Endothelial cell (in vitro differentiated cells): ENCODE data around the gene SNX11. TPM values are rescaled to one million over a fixed set of nuclear protein-coding genes. Genes with fewer than 3 reads are reported as not detected.

Experiments used
- DNase-seq: peaks from one replicate; pipeline ENCODE4 v3.0.0; 2021; ENCODE audit warnings: low spot score
- H3K27ac Mint-ChIP-seq: one replicate; pipeline ENCODE4 v1.8.0; 2021; ENCODE audit warnings: mixed read lengths, inconsistent platforms; ENCODE audit not compliant: unreplicated experiment
- H3K27me3 Mint-ChIP-seq: one replicate; pipeline ENCODE4 v1.8.0; 2021; ENCODE audit warnings: mild to moderate bottlenecking, moderate library complexity, mixed read lengths, inconsistent platforms; ENCODE audit not compliant: unreplicated experiment
- H3K36me3 Mint-ChIP-seq: one replicate; pipeline ENCODE4 v1.8.0; 2021; ENCODE audit warnings: mild to moderate bottlenecking, low read depth, mixed read lengths, inconsistent platforms; ENCODE audit not compliant: unreplicated experiment
- H3K4me1 Mint-ChIP-seq: one replicate; pipeline ENCODE4 v1.8.0; 2021; ENCODE audit warnings: mild to moderate bottlenecking, mixed read lengths, inconsistent platforms; ENCODE audit not compliant: unreplicated experiment
- H3K4me3 Mint-ChIP-seq: one replicate; pipeline ENCODE4 v1.8.0; 2021; ENCODE audit warnings: mild to moderate bottlenecking, mixed read lengths, inconsistent platforms; ENCODE audit not compliant: unreplicated experiment
- H3K9me3 Mint-ChIP-seq: one replicate; pipeline ENCODE4 v1.8.0; 2021; ENCODE audit warnings: mixed read lengths, inconsistent platforms; ENCODE audit not compliant: unreplicated experiment
- microRNA-seq: library from miRNA; unstranded; fragments of <30 nt; microRNA quantifications from one replicate; pipeline ENCODE4, GENCODE V29; 2020; ENCODE audit not compliant: unreplicated experiment
- total RNA-seq: library from RNA; stranded (reverse); fragmentation: NEBNext Ultra II Directional; extraction: Animal tissue kit (Norgen Biotek cat#: 25700); gene quantifications from one replicate; pipeline ENCODE4 v1.2.1, GENCODE V29; 2021; ENCODE audit not compliant: unreplicated experiment
- TF ChIP-seq, protein P1 (sequence below): fragments of 200-600 bp; sonication (generic); IDR thresholded peaks from one replicate; pipeline ENCODE4 v1.5.0; 2021; ENCODE audit warnings: antibody characterized with exemption; ENCODE audit not compliant: unreplicated experiment

SNX11 gene
- total RNA-seq, 1 donor from 2014 or later, result 16.6 TPM

- no peak overlapping the region for H3K4me3 Mint-ChIP-seq
- no peaks in the 10 kb centered on the region for H3K9me3 Mint-ChIP-seq
- H3K27ac Mint-ChIP-seq, result no peak overlapping the region
- peaks cover 4% of the 10 kb centered on the region for H3K4me1 Mint-ChIP-seq
- H3K36me3 Mint-ChIP-seq, result no peaks in the 10 kb centered on the region
- TF ChIP-seq, protein P1, sequence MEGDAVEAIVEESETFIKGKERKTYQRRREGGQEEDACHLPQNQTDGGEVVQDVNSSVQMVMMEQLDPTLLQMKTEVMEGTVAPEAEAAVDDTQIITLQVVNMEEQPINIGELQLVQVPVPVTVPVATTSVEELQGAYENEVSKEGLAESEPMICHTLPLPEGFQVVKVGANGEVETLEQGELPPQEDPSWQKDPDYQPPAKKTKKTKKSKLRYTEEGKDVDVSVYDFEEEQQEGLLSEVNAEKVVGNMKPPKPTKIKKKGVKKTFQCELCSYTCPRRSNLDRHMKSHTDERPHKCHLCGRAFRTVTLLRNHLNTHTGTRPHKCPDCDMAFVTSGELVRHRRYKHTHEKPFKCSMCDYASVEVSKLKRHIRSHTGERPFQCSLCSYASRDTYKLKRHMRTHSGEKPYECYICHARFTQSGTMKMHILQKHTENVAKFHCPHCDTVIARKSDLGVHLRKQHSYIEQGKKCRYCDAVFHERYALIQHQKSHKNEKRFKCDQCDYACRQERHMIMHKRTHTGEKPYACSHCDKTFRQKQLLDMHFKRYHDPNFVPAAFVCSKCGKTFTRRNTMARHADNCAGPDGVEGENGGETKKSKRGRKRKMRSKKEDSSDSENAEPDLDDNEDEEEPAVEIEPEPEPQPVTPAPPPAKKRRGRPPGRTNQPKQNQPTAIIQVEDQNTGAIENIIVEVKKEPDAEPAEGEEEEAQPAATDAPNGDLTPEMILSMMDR, result no peak
- peaks cover 4% of the 10 kb centered on the region for H3K27me3 Mint-ChIP-seq
- DNase-seq, result no peak
Measured at GRCh38 chr17:48162306-48162934, 54.9 kb downstream of the SNX11 start.

DNA sequence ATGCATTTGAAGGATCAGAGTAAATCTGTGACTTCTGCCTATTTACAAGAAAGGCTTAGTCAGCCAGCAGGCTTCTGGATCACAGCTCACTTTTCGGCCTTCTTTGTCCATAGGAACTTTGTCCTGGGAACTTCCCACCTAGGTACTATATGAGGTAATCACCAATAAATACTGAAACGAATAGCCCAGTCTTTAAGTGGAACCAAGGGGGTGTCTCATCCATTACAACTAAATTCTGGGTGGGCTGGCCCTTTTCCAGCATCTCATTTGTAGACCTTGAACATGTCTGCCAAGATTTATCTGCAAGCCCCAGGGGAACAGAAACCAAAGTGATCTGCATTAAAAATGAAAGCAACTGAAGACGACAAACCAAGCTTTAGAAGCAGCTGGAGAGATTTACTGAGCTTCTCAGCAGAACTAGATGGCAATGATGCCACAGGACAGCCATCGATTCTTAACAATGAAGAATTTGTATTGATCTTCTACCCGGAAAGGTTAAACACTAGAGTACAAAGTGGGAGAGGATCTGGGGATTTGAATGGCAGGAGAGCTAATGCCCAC is 55.5 kb downstream of the SNX11 start:
- no peak for DNase-seq
- Mint-ChIP-seq H3K9me3 (no peaks in the 10 kb centered on the region), H3K36me3 (no peaks in the 10 kb centered on the region), H3K4me3 (no peak overlapping the region), H3K27me3 (peaks cover 4% of the 10 kb centered on the region), H3K27ac (no peak overlapping the region), H3K4me1 (peaks cover 4% of the 10 kb centered on the region)
- TF ChIP-seq, protein P1, result no peak

DNA sequence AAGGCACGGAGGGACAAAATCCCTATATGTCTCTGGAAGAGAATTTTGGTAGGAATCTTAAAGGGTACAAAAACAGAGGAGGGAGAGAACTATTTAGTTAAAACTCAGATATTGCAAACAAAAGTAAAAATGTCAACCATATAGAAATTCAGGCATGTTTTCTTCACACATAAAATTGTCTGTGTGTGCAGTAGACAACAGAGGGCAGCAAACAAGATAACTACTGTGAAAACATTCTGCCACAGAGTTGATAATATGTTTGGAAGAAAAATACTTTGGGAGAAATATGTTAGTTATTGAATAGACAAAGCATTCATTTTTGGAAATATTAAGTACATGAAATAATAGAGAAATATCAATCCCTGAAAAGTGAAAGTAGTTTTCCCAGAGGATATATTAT is 56.2 kb downstream of the SNX11 start:
- no peaks in the 10 kb centered on the region for H3K9me3 Mint-ChIP-seq
- peaks cover 4% of the 10 kb centered on the region for H3K27me3 Mint-ChIP-seq
- H3K4me1 Mint-ChIP-seq, result peaks cover 4% of the 10 kb centered on the region
- TF ChIP-seq, protein P1, result no peak
- DNase-seq, result no peak
- H3K4me3 Mint-ChIP-seq, result no peak overlapping the region
- no peaks in the 10 kb centered on the region for H3K36me3 Mint-ChIP-seq
- H3K27ac Mint-ChIP-seq, result no peak overlapping the region

DNA sequence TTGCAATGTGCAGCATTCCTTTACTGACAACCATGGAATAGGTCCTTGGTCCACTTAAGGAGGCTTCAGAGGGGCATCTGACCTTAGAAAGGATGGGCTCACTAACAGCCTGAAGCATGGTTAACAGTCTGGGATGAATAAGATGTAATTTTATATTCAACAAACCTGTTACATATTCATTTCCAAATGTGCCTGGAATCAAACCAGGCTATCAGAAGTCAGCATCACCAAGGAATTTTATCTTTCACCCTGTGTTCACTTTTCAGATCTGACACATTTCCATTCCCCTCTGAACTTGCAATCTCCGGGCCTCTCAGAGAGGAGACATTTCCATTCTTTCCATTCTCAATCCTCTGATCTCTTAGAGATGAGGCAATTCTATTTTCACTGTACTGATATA is 62.4 kb downstream of the SNX11 start:
- no peaks in the 10 kb centered on the region for H3K27me3 Mint-ChIP-seq
- DNase-seq, result no peak
- no peak overlapping the region for H3K4me3 Mint-ChIP-seq
- no peaks in the 10 kb centered on the region for H3K36me3 Mint-ChIP-seq
- H3K4me1 Mint-ChIP-seq, result peaks cover 2% of the 10 kb centered on the region
- H3K9me3 Mint-ChIP-seq, result no peaks in the 10 kb centered on the region
- H3K27ac Mint-ChIP-seq, result no peak overlapping the region
- TF ChIP-seq, protein P1, result no peak

Small RNAs within 50 kb of the gene (microRNA-seq; reads per million reads assigned to microRNA genes)
- not detected for gene MIR1203

Other genes with a start within 250 kb of the SNX11 start
- gene SP2, start 211.5 kb upstream of the SNX11 start, total RNA-seq, result 12.4 TPM
- 16.4 TPM for gene PNPO, start 166.2 kb upstream of the SNX11 start, total RNA-seq
- not detected for gene PRR15L, start 149.9 kb upstream of the SNX11 start, total RNA-seq
- gene CDK5RAP3, start 136.7 kb upstream of the SNX11 start, total RNA-seq, result 156 TPM
- not detected for gene COPZ2, start 70.0 kb upstream of the SNX11 start, total RNA-seq
- gene NFE2L1, start 59.4 kb upstream of the SNX11 start, total RNA-seq, result 243 TPM
- gene CBX1, start 6.3 kb upstream of the SNX11 start, total RNA-seq, result 91.1 TPM